Measurements from ENCODE around the gene MKRN2. TPM values are rescaled to one million over a fixed set of nuclear protein-coding genes. Genes with fewer than 3 reads are reported as not detected.

The MKRN2 gene
- total and polyA plus RNA-seq, 9 of the 15 experiments (the other 6 are each of a cell fraction or from before 2014, with no cell fraction given): 29.4 to 63.2 (median 42.9) TPM

DNA sequence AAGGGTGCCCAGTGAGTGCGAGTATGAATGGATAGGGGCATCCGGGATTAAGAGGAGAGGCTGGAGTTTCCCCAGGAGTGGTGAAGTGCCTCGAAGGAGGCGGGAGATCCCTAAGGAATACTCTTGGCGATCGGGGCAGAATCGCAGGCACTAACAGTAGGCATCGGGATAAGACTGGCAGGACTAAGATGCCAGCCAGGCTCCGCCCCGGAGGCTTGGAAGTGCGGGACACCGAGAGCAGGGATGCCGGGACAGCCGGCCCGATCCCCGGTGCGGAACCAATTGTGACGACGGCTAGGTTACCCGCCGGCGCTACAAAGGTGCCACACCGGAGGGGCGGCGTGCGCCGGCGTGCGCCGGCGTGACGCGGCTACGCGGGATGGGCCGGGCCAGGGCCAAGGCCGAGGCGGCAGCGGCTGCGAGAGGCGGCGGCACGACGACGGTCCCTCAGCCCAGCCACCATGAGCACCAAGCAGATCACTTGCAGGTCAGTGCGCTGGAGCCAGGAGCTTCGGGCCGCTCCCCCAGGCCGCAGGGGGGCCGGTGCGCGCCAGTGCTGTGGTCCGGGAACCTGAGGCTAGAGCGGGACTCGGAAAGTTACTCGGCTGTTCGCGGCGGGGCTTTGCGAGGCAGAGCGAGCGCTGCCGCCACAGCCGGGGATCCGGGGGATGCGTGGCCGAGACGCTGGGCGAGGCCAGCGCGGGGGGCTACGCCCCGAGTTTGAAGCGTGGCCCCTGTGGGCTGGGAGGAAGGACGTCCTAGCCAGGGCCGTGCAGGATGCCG, at the start of gene MKRN2 (continued):
- TF ChIP-seq, protein P1, sequence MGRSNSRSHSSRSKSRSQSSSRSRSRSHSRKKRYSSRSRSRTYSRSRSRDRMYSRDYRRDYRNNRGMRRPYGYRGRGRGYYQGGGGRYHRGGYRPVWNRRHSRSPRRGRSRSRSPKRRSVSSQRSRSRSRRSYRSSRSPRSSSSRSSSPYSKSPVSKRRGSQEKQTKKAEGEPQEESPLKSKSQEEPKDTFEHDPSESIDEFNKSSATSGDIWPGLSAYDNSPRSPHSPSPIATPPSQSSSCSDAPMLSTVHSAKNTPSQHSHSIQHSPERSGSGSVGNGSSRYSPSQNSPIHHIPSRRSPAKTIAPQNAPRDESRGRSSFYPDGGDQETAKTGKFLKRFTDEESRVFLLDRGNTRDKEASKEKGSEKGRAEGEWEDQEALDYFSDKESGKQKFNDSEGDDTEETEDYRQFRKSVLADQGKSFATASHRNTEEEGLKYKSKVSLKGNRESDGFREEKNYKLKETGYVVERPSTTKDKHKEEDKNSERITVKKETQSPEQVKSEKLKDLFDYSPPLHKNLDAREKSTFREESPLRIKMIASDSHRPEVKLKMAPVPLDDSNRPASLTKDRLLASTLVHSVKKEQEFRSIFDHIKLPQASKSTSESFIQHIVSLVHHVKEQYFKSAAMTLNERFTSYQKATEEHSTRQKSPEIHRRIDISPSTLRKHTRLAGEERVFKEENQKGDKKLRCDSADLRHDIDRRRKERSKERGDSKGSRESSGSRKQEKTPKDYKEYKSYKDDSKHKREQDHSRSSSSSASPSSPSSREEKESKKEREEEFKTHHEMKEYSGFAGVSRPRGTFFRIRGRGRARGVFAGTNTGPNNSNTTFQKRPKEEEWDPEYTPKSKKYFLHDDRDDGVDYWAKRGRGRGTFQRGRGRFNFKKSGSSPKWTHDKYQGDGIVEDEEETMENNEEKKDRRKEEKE (IDR thresholded peaks at IDR 0.05; ENCODE audit: borderline replicate concordance in 1 of 2, control insufficient read depth in 1 of 2, low read depth in 2 of 2, low read length in 1 of 2): peak in 1 of 2 experiments; percentile 98; a peak in 2 of 4 replicates
- peak; percentile 89 for TF ChIP-seq CREM (IDR thresholded peaks at IDR 0.05; ENCODE audit: low read depth)
- peak; percentile 93 to 96 for TF ChIP-seq NONO (IDR thresholded peaks at IDR 0.05; ENCODE audit: low read depth in 2 of 2, low read length in 1 of 2)
- TF ChIP-seq, protein P2, sequence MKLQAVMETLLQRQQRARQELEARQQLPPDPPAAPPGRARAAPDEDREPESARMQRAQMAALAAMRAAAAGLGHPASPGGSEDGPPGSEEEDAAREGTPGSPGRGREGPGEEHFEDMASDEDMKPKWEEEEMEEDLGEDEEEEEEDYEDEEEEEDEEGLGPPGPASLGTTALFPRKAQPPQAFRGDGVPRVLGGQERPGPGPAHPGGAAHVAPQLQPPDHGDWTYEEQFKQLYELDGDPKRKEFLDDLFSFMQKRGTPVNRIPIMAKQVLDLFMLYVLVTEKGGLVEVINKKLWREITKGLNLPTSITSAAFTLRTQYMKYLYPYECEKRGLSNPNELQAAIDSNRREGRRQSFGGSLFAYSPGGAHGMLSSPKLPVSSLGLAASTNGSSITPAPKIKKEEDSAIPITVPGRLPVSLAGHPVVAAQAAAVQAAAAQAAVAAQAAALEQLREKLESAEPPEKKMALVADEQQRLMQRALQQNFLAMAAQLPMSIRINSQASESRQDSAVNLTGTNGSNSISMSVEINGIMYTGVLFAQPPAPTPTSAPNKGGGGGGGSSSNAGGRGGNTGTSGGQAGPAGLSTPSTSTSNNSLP (IDR thresholded peaks at IDR 0.05; ENCODE audit: borderline replicate concordance, low read depth, low read length): peak; percentile 61; the same call in 1 of the 2 replicates
- no peak; the same call in 1 of the 2 replicates for TF ChIP-seq ZNF232 (CRISPR knock-in tag; IDR thresholded peaks at IDR 0.05)
- peak; percentile 94 for TF ChIP-seq ZBTB7A (IDR thresholded peaks at IDR 0.05; ENCODE audit: borderline replicate concordance, control insufficient read depth, low read depth, low read length)
- TF ChIP-seq, protein P3, sequence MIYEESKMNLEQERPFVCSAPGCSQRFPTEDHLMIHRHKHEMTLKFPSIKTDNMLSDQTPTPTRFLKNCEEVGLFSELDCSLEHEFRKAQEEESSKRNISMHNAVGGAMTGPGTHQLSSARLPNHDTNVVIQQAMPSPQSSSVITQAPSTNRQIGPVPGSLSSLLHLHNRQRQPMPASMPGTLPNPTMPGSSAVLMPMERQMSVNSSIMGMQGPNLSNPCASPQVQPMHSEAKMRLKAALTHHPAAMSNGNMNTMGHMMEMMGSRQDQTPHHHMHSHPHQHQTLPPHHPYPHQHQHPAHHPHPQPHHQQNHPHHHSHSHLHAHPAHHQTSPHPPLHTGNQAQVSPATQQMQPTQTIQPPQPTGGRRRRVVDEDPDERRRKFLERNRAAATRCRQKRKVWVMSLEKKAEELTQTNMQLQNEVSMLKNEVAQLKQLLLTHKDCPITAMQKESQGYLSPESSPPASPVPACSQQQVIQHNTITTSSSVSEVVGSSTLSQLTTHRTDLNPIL (CRISPR knock-in tag; IDR thresholded peaks at IDR 0.05): no peak
- TF ChIP-seq ZNF436 (CRISPR knock-in tag; IDR thresholded peaks at IDR 0.05): no peak
- peak; percentile 74; the same call in 1 of the 2 replicates for TF ChIP-seq ETV5 (CRISPR knock-in tag; IDR thresholded peaks at IDR 0.05; ENCODE audit: low read depth)
- no peak for TF ChIP-seq ZNF551 (CRISPR knock-in tag; IDR thresholded peaks at IDR 0.05)
- TF ChIP-seq, protein P4, sequence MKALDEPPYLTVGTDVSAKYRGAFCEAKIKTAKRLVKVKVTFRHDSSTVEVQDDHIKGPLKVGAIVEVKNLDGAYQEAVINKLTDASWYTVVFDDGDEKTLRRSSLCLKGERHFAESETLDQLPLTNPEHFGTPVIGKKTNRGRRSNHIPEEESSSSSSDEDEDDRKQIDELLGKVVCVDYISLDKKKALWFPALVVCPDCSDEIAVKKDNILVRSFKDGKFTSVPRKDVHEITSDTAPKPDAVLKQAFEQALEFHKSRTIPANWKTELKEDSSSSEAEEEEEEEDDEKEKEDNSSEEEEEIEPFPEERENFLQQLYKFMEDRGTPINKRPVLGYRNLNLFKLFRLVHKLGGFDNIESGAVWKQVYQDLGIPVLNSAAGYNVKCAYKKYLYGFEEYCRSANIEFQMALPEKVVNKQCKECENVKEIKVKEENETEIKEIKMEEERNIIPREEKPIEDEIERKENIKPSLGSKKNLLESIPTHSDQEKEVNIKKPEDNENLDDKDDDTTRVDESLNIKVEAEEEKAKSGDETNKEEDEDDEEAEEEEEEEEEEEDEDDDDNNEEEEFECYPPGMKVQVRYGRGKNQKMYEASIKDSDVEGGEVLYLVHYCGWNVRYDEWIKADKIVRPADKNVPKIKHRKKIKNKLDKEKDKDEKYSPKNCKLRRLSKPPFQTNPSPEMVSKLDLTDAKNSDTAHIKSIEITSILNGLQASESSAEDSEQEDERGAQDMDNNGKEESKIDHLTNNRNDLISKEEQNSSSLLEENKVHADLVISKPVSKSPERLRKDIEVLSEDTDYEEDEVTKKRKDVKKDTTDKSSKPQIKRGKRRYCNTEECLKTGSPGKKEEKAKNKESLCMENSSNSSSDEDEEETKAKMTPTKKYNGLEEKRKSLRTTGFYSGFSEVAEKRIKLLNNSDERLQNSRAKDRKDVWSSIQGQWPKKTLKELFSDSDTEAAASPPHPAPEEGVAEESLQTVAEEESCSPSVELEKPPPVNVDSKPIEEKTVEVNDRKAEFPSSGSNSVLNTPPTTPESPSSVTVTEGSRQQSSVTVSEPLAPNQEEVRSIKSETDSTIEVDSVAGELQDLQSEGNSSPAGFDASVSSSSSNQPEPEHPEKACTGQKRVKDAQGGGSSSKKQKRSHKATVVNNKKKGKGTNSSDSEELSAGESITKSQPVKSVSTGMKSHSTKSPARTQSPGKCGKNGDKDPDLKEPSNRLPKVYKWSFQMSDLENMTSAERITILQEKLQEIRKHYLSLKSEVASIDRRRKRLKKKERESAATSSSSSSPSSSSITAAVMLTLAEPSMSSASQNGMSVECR (CRISPR knock-in tag; IDR thresholded peaks at IDR 0.05): peak; percentile 93
